ENCODE data around the gene HOXA6. TPM values are rescaled to one million over a fixed set of nuclear protein-coding genes. Genes with fewer than 3 reads are reported as not detected.
A peak's percentile ranks its signal among the peaks of the same experiment; 100 is the strongest.

HOXA6 gene
- total RNA-seq, 1 donor from 2014 or later = not detected

DNA sequence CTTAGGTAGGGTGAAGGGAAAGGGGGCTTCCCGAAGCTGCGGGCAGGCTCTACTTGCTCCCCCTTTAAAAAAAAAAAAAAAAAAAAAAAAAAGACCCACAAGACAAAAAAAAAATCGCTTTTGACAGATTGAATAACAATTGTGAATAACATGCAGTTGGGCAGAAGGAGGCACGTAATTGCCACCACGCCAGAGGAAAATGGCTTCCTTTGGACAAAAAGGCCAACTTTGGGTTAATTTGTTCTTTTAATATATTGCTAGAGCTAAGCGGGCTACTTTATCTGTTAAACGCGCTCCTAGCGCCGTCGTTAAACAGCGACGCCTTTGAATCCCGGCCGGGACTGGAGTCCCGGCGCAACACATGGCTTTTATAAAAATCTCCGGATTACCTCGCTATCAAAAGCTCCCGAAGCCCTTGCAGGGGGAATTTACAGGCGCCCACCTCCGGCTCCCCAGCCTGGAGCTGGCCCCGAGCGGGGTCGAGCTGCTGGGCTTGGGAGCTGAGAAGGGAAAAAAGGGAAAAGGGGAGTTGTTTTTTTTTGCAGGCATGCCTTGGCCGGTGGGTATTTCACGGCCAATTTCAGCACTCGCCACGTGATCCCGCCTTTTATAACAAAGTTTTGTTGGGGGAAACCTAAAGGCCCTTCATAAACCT, 36.2 kb upstream of the HOXA6 start:
- ATAC-seq (ENCODE audit: low read depth) = no peak
- Mint-ChIP-seq H3K9me3 (no peaks in the 10 kb centered on the region), H3K36me3 (ENCODE audit: low read depth) (no peaks in the 10 kb centered on the region), H3K4me3 (peak overlapping the region; percentile 41), H3K27ac (no peak overlapping the region), H3K4me1 (peaks cover 41% of the 10 kb centered on the region), H3K27me3 (peaks cover 74% of the 10 kb centered on the region)
- intact Hi-C loops (cut with micrococcal nuclease) = loop anchor here (1.0 to 2.0 kb wide), 2 partner anchors 11 to 17 kb away; partner anchors contain the start of gene HOXA13
- TF ChIP-seq, protein P1, sequence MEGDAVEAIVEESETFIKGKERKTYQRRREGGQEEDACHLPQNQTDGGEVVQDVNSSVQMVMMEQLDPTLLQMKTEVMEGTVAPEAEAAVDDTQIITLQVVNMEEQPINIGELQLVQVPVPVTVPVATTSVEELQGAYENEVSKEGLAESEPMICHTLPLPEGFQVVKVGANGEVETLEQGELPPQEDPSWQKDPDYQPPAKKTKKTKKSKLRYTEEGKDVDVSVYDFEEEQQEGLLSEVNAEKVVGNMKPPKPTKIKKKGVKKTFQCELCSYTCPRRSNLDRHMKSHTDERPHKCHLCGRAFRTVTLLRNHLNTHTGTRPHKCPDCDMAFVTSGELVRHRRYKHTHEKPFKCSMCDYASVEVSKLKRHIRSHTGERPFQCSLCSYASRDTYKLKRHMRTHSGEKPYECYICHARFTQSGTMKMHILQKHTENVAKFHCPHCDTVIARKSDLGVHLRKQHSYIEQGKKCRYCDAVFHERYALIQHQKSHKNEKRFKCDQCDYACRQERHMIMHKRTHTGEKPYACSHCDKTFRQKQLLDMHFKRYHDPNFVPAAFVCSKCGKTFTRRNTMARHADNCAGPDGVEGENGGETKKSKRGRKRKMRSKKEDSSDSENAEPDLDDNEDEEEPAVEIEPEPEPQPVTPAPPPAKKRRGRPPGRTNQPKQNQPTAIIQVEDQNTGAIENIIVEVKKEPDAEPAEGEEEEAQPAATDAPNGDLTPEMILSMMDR (IDR thresholded peaks at IDR 0.05) = no peak
- POLR2A ChIA-PET = interaction anchor here (2.1 kb wide), 1 partner anchor 11 kb away, joined by 6 read pairs; no protein-coding TSS in a partner anchor
- CTCF ChIA-PET = interaction anchor here (2.3 kb wide), 1 partner anchor 12 kb away, joined by 7 read pairs; no protein-coding TSS in a partner anchor
- DNase-seq = peak; percentile 15

DNA sequence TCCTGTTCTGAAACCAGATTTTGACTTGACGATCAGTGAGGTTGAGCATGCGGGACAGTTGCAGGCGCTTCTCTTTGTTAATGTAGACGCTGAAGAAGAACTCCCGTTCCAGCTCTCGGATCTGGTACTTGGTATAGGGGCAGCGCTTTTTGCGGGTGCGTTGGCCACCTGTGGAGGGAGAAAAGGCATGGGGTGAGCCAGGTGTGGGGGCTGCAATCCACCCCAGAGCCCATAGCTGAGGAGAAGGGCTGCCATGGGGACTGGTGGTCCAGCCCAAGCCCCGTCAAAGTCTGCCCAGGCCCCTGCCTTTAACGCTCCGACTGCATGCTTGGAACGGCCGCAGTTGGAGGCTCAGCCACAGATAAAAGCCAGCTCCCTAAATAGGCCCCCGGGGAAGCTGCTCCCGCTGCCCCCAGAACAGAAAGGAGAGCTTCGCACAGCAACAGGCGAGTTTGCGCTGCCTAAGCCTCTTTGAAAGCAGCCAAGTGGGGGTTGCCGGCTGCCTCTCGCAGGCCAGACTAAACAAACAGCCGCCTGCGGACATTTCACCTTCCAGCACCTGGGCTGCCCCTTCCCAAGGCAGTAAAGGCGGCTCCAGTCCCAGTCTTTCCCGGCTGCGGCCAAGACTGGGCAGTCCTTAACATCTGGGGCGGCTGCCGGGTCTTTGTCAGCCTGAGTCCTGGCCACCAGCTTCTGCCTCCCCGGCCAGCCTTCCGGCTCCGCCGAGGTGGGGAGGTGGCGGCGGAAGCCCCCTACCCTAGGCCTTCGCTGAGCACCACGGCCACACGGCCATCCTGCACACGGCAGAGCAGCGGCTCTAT, 35.5 kb upstream of the HOXA6 start:
- no peaks in the 10 kb centered on the region for H3K9me3 Mint-ChIP-seq
- CTCF ChIA-PET = interaction anchor here (0.9 to 2.3 kb wide), 2 partner anchors 13 to 1331 kb away, joined by 3 to 7 read pairs; no protein-coding TSS in a partner anchor
- DNase-seq = peak; percentile 16
- intact Hi-C loops (cut with micrococcal nuclease) = no loop called here
- no peak overlapping the region for H3K4me3 Mint-ChIP-seq
- H3K36me3 Mint-ChIP-seq (ENCODE audit: low read depth) = no peaks in the 10 kb centered on the region
- POLR2A ChIA-PET = interaction anchor here (2.1 kb wide), 1 partner anchor 10 kb away, joined by 6 read pairs; no protein-coding TSS in a partner anchor
- H3K27ac Mint-ChIP-seq = no peak overlapping the region
- no peak for ATAC-seq (ENCODE audit: low read depth)
- H3K27me3 Mint-ChIP-seq = peaks cover 72% of the 10 kb centered on the region
- TF ChIP-seq, protein P1 (IDR thresholded peaks at IDR 0.05) = no peak
- peaks cover 34% of the 10 kb centered on the region for H3K4me1 Mint-ChIP-seq

DNA sequence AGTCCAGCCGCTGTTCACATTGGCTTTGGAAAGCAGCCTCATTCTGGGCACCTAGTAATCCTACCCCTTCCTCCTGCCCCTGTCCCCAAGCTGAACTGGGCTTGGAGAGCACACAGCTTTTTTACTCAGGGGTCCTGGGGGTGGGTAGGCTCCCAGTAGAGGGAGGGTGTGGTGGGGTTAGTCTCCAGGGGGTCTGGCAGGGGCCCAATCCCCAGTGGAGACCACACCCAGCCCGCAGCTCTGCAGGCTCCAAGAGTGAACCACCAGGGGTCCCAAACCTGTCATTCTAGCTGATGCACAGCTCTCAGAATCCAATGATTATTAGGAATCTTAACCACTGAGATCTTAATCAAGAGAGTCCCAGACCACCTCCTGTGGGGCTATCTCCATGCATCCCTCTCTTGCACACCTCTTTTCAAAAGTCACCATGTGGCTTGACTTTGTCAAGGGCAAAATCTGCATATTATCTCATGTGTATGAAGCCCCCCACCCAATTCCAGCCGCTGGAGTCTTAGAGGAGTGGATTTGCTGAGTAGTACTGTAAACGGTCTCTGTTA, 34.8 kb upstream of the HOXA6 start:
- H3K27me3 Mint-ChIP-seq = peaks cover 73% of the 10 kb centered on the region
- H3K9me3 Mint-ChIP-seq = no peaks in the 10 kb centered on the region
- peaks cover 29% of the 10 kb centered on the region for H3K4me1 Mint-ChIP-seq
- H3K4me3 Mint-ChIP-seq = no peak overlapping the region
- no peak for ATAC-seq (ENCODE audit: low read depth)
- POLR2A ChIA-PET = interaction anchor here (2.1 kb wide), 1 partner anchor 9 kb away, joined by 6 read pairs; no protein-coding TSS in a partner anchor
- H3K36me3 Mint-ChIP-seq (ENCODE audit: low read depth) = no peaks in the 10 kb centered on the region
- intact Hi-C loops (cut with micrococcal nuclease) = no loop called here
- TF ChIP-seq, protein P1 (IDR thresholded peaks at IDR 0.05) = no peak
- no peak for DNase-seq
- CTCF ChIA-PET = interaction anchor here (0.9 to 2.3 kb wide), 3 partner anchors 14 to 1330 kb away, joined by 3 to 7 read pairs (median 3); no protein-coding TSS in a partner anchor
- H3K27ac Mint-ChIP-seq = no peak overlapping the region

DNA sequence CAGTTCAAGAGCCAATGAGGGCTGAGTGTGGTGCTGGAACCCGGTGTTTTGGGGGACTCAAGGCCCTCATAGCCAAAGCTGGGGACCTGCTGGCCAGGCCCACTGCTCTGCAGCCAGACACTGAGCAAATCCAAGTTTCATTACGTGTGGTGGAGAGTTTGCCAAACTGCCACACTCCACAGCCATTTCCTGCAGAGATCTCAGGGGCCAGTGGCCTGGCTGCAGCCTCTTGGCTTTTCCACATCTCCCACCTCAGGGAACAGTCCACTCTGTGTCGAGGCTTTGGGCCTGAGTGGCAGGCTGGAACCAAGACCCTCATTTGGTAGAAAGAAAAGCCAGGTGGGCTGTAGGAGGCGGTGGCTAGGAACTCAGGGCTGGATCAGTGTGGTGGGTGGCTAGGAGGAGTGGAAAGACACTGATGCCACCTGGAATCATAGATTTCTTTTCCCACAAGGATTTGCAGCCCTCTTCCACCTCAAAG, 34.3 kb upstream of the HOXA6 start:
- Mint-ChIP-seq H3K9me3 (no peaks in the 10 kb centered on the region), H3K27me3 (peaks cover 70% of the 10 kb centered on the region), H3K27ac (no peak overlapping the region), H3K4me1 (peaks cover 29% of the 10 kb centered on the region), H3K4me3 (no peak overlapping the region), H3K36me3 (ENCODE audit: low read depth) (no peaks in the 10 kb centered on the region)
- ChIA-PET CTCF (interaction anchor here (1.3 kb wide), 1 partner anchor 19 kb away, joined by 3 read pairs; no protein-coding TSS in a partner anchor), POLR2A (no interaction called here)
- DNase-seq (no peak), ATAC-seq (ENCODE audit: low read depth) (no peak)
- intact Hi-C loops (cut with micrococcal nuclease) = no loop called here
- TF ChIP-seq, protein P1 (IDR thresholded peaks at IDR 0.05) = no peak

All from activated B cell treated with CpG ODN at 0.5 μM for 24 hours (primary cell).